HG03432 (cell line): Measurements from ENCODE around the gene SCLY.
"Not testable (repeated sequence)": the region's sequence is repeated elsewhere in the genome, so short reads cannot be mapped to it uniquely, and the experiment has no call there.

Experiments used
- ATAC-seq: cut with Tn5 transposase; IDR thresholded peaks from one replicate; pipeline ENCODE4 v1.9.1; 2021; ENCODE audit warnings: mild to moderate bottlenecking, moderate library complexity; ENCODE audit not compliant: unreplicated experiment

SCLY gene

DNA sequence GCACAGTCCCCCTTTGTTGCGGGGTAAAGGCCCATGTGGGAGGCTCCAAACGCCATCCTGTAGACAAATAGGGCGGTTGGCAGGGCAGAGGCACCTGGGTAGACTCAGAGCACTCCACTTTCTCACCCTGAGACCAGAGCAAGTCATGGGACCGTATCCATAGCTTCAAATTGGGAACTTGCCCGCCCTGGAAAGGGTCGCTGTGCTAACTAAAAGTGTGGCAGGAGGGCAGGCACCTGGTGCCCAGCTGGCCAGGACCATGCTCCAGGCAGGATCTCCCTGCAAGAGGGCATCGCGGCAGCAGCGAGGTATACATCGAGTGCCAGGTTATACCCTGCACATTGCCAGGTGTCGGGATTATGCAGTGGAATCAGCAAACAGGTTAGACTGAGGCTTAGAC lies 20.8 kb upstream of the SCLY start:
- no peak for ATAC-seq

- no peak for ATAC-seq
These were observed 19.9 kb upstream of the SCLY start for GRCh38 chr2:238040918-238041317.

DNA sequence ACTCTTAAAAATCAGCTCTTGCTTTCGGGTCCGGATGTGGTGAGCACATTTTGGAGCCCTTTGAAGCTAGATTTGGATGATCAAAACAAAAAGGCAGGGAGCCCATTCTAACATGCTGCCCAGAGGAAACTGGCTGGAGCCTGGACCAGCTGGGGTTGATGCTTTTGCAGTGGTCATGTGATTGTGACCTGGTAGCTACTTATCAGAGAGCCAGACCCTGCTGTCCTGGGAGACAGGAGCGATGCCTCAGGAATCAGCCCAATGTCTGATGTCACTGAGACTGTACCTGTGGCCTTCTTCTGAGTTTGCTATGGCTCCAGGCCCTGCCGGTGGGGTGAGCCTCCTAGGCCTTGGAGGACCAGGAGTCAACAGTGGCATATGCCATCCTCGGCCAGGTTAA lies 18.7 kb upstream of the SCLY start:
- no peak for ATAC-seq

GRCh38 chr2:238042849-238043584 lies 17.8 kb upstream of the SCLY start:
- ATAC-seq: no peak

DNA sequence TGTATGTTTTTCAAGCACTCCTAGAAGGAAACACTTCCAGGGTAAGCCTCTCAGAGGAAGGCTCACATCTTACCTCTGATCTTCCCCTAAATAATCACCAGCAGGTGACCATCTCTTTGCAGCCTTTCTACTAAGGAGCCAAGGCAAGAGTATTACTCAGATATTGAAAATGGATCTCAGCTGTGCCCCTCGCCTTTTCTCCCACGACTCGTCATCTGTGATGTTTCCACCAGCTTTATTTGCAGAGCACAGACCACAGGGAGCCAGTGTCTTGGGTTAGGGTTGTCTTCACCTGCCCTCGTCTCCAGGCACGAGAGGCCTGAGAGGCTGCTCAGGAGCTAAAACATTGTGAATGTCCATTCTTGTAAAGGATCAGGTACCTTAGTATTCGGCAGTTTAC lies 16.9 kb upstream of the SCLY start:
- ATAC-seq: no peak

DNA sequence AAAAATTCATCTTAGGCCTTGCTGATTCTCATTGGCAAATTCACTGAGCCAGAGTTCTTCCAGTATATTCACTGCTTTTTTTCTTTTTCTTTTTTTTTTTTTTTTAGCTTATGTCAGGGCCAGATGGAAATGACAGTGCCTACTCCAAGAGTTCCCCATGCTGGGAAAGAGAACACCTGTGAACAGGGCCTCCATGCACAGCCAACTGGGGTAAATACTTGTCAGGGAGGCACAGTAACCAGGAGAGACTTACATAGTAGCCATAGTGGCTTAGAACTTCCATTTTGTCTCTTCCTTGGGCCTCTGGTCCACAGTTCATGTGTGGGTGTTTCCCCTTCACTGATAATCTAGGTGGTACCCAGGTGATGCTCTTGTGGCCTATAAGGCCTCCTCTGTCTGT lies 15.2 kb upstream of the SCLY start:
- no peak for ATAC-seq

GRCh38 chr2:238046725-238047270 lies 14.0 kb upstream of the SCLY start:
- ATAC-seq: no peak

- ATAC-seq: no peak
These were observed 7.5 kb upstream of the SCLY start for GRCh38 chr2:238053191-238053776.

GRCh38 chr2:238055841-238056240 lies 5.0 kb upstream of the SCLY start:
- no peak for ATAC-seq

DNA sequence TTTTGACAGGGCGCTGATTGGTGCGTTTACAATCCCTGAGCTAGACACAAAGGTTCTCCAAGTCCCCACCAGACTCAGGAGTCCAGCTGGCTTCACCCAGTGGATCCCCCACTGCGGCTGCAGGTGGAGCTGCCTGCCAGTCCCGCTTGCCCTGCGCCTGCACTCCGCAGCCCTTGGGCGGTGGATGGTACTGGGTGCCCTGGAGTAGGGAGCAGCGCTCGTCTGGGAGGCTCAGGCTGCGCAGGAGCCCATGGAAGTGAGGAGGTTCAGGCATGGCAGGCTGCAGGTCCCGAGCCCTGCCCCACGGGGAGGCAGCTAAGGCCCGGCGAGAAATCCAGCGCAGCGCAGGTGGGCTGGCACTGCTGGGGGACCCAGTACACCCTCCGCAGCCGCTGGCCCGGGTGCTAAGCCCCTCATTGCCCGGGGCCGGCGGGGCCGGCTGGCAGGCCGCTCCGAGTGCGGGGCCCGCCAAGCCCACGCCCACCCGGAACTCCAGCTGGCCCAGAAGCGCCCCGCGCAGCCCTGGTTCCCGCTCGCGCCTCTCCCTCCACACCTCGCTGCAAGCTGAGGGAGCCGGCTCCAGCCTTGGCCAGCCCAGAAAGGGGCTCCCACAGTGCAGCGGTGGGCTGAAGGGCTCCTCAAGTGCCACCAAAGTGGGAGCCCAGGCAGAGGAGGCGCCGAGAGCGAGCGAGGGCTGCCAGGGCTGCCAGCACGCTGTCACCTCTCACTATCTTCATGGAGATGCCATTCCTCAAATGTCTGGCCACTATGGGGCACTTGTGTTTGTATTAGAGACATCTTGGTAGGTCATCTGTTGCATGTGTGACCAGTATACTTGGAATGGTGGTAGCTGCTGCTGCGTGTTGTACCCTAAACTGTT lies 2.9 kb upstream of the SCLY start:
- ATAC-seq: not testable (repeated sequence)

DNA sequence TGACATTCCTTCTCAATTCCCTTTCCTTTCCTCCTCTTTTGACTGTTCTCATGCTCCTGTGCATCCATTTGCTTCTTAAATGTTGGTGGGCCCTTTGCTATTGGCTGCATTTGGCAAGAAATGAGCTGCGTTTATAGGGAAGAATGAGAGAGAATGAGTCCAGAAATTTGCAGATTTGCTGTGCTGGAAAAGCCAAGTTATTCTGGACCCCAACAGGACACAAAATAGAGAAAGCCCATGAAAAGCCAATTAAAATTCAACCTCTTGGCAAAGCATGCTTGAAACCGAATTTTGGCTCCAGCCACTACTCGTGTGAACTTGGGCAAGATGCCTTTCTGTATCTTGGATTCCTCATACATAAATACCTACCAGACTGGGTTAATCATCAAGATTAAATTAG lies 1.3 kb upstream of the SCLY start:
- ATAC-seq: no peak

DNA sequence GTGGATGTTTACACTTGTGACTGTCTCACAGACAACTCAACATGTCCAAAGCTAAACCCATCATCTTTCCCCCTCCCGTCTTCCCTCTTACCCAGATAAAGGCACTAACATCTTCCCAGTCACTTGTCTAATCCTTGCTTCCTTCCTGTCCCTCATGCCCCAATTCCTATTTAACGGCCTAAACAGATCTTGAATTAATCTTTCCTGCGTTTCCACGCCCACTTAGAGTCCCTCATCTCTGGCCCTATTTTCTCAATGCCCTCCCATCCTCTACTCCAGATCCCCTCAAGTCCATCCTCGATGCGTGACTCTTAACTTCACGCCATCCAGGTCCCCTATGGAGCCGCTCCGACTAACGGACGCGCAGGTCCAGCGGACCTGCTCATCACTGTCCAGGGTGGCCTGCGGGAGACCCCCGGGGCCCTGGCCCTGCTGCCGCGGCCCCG lies 682 bp upstream of the SCLY start:
- no peak for ATAC-seq

DNA sequence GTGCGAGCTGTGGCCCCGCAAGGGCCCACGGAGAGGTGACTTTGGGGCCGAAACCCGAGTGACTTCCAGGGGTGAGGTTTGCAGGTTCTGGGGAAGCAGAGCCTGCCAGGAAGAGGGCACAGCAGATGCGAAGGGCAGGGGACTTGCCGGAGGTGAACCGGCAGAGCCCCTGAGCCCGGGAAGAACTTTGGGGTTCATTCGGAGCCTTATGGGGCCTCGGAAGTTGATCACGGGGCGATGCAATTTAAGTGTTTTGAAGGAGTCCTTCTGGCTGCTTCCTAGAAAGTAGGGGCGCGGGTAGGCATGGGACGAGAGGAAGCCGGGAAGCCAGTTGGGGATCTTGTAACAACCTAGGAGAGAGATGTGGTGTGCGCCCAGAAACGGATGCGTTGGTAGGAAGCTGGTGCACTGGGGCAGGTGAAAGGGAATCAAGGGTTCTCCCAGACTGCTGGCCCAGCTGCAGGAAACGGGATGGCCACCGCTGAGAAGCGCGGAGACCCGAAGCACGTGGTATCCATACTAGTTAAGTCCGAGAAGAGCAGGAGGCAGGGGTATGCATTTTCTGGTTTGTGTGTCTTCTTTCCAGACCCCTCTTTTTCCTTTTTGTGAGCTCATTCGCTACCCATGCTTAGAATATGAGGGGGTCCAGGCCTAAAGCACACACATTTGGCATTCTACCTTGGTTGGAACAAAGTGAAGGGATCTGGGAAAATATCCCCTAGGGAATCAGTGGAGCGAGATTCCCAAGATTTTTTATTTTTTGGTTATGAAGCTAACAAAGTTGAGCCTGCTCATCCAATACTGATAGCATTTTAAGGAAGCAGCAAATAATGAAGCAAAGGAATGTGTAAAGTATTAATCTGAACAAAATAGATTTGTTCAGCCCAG lies 758 bp downstream of the SCLY start:
- ATAC-seq: peak; percentile 23

- no peak for ATAC-seq
These were observed 2.8 kb downstream of the SCLY start for GRCh38 chr2:238063414-238064189.

GRCh38 chr2:238064376-238064775 lies 3.6 kb downstream of the SCLY start:
- no peak for ATAC-seq

DNA sequence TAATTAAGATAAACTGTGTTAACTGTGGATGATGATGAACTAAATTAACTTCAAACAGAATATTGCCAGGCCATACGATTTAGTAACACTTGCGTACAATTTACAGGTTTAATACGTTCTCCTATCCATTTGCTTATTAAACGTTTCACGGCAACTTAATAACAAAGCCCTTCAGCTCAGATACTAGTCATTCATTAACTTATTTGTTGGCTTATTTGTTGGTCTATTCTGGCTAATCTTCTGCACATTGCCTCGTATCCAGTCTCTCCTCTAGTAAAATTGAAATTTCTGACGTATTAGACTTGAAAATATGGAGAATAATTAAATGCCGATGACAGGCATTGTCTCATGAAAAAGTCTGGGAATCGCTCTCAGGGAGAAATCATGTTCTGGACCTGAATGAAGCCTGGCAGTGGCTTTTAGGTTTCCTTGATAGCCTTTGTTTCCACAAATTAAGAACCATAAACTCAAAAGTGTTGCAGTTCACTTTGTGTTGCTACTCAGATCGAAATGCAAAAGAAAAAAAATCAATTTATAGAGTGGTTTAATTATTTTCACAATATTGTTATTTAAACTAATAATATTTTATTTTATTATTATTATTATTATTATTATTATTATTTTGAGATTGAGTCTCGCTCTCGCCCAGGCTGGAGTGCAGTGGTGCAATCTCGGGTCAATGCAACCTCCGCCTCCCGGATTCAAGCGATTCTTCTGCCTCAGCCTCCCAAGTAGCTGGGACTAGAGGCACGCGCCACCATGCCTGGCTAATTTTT lies 4.5 kb downstream of the SCLY start:
- no peak for ATAC-seq

DNA sequence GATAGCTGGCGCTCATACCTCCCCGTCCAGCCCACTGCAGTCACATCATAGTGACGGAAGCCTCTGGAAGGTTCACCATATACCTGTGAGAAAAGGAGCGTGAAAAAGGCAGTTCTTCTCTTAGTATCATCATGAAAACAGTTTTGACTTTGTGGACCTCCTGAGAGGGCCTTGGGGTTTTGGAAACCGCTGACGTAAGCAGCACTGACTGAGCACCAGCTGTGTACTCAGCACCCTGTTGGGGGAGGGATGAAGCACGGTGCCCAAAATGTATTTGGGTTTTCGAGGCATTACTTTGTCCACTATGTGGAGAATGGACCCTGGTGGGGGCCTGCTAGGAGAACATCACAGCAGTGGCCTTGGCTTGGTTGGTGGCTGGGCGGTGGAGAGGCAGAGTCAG lies 5.4 kb downstream of the SCLY start:
- no peak for ATAC-seq

GRCh38 chr2:238066718-238067117 lies 5.9 kb downstream of the SCLY start:
- ATAC-seq: not testable (repeated sequence)

- ATAC-seq: no peak
These were observed 7.1 kb downstream of the SCLY start for GRCh38 chr2:238067939-238068338.
